Posterior cingulate gyrus (tissue), 11 donors: ENCODE measurements around the gene SRP68.
A peak's percentile ranks its signal among the peaks of the same experiment; 100 is the strongest.

ENCODE experiments used
- DNase-seq, 10 donors: peaks; one replicate each; pipeline versions ENCODE4 v3.0.0 to v3.0.0-alpha.2; 2020 to 2021; ENCODE audit warnings: mixed read lengths in 3 of 10
- intact Hi-C: fragments of 100-400 bp; cut with DNase I; formaldehyde crosslinking; loops from one replicate; pipeline ENCODE4 v1.15.1; 2023

Gene SRP68

GRCh38 chr17:76090517-76091129 is 18.3 kb upstream of the SRP68 start:
- DNase-seq = peak in 2 of 10 donors; percentile 57 to 62
- intact Hi-C loops = no loop called here

DNA sequence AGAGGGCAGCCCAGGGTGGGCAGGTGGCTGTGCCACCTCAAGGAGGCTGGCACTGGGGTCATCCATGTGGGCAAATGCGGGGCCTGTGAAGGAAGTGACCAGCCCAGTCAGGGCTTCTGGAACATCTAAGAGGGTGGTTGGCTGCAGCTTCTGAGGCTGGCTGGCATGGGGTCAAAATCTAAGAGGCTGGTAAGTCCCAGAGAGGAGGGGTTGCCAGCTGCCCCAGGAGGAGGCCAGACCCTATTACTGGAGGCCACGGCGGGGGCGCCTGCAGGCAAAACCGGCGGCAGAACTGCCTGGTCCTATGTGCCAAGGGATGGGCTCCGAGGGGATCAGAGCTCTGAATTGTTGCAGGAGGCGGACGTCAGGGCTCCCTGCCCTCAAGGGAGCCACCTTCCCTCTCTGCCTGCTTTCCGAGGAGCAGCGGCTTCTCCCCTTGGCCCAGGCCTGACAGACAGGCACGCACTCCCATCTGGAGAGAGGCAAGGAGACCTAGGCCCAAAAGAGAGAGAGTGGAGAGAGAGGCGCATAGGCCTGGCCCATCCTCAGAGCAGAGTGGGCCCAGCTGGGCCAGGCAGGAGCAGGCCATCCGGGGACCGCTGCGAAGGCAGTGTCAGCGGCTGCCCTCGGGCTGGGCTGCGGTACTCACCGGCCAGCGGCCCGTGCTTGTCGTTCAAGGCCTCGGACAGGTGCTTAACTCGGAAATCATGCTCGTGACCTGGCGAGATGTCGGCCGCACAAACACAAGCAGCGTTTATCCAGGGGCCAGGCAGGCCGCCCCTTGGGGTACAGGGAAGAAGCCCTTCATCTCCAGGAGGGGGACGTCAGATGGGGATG is 17.6 kb upstream of the SRP68 start:
- intact Hi-C loops = no loop called here
- peak in 3 of 10 donors; percentile 51 to 70 (median 68) for DNase-seq

DNA sequence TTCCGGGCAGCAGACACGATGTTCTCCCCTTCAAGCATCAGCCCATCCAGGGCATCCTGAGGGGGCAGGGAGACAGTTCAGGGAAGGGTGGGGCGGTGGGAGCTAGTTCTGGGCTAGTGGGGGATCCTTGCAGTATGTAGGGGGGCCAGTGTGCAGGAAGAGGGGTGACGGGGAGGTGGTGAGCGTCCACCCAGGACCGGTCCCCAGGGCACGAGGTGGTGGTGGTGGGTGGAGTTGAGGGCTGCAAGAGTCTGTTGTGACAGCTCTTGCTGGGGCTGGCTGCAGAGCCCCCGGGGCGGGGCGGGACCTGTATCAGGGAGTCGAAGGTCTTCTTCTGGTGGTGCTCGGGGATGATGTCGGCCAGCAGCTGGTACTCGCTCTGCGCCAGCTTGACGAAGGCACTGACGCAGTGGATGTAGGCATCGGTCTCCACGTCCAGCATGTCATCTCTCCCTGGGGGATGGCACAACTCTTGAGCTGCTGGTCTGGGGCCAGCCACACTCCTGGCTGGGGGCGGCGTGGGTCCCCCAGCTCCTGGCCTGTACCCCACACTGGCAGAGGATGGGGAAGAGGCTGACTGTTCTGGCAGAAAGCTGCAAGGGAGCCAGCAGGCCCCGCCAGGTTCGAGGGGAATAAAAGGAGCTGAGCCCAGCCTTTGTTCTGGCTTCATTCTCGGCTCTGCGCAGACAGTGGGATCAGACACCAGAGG is 16.7 kb upstream of the SRP68 start:
- DNase-seq = peak in 3 of 10 donors; percentile 67 to 83 (median 71)
- intact Hi-C loops = no loop called here

DNA sequence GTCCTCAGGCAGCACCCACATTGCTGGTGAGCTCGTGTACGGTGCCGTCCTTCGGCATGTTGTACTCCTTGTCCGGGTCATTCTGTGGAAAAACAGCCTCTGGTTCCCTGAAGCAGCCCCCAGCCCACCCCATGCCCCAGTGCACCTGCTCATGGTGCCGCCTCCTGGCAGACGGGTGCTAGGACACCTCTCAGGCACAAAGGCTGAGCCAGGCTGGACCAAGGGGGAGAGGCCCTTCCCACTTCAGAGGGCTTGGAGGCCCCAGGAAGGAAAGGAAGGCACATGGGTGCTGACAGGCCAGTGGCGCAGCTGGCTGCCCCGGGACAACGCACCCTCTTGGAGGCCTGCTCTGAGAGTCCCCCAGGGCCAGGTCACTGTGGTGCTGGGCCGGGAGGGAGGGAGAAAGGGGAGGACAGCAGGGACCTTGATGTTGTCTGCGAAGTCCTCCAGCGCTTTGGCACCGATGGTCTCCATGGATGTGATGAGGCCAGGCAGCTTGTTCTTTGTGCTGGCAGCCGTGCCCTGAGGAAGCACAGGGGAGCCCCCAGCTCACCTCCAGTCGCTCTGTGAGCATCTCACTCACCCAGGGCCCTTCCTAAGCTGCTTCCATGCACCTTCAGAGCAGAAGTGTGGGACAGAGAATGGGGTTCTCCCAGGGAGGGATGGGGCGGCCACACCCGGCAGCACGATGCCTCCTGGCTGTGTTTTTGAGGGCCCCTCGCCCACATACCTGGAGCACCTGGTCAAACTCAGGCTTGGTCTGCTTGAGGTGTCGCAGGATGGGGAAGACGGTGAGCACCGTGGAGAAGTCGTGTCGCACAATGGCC is 15.9 kb upstream of the SRP68 start:
- peak in 3 of 10 donors; percentile 37 to 70 (median 64) for DNase-seq
- intact Hi-C loops = no loop called here

DNA sequence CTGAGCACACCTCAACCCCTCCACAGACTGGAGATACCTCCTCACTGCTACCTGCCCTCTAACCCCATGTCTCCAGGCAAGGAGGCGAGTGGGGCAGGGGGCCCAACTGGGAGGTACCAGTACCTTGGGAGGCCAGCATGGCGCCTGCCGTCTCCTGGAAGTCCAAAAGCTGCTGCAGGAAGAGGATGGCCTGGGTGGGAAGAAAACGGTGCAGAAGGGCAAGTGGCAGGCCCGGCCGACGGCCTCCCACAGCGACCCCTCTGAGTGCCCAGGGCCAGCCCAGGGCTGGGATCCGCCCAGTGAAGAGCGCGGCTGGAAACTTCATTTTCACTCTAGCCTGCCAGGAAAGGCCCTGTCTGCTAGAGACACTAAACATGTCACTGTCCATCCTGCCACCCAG is 15.2 kb upstream of the SRP68 start:
- intact Hi-C loops = no loop called here

DNA sequence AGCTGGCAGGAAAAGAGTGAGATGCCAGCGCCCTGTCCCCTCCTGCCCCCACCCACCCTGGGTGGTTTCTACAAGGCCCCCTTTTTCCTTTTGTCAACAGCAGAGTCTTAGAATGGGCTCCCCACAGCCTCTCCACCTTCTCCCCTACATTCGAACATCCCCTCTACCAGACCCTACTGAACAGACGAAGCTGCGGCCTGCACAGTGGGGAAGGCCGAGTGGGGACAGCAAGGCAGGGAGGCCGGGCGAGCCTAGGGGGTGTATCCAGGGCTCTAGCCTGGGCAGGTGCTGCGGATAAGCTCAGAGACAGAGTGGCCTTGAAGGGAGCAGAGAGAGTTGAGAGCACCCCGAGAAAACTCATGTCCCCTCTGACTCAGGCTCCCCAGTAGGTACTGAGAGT is 14.1 kb upstream of the SRP68 start:
- DNase-seq = peak in 2 of 10 donors; percentile 41 to 55
- intact Hi-C loops = no loop called here

More for the DNA sequence above, 15.2 kb upstream of the SRP68 start:
- DNase-seq = peak in 1 of 10 donors; percentile 68

DNA sequence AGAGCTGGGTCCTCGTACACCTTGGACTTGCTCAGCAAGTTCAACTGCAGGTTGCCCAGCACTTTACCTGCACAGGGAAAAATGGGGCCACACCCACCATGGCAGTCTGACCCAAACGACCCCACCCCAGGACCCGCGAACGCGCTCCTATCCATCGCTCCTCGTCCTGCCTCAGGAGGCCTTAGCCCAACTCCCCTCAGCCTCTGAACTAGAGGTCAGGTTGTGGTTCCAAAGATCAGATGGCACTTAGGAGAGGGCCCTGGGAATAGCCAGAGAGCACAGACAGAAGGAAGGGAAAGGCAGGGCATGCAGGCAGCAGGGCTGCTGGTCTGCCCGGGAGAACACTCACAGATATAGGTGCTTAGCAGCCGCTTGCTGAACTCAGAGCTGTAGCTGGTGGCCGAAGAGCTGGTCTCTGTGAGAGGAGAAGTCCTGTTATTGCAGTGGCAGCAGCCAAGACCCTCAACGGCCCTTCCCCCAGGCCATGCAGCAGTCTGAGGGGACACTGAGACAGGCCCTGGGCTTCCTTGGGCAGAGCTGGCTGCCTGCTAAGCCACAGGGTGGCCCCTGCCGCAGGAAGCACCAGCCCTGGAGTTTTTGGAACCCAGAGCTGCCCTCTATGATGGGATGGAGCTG is 13.5 kb upstream of the SRP68 start:
- DNase-seq = peak in 2 of 10 donors; percentile 58 to 72
- intact Hi-C loops = no loop called here

- DNase-seq = peak in 2 of 10 donors; percentile 59 to 63
- intact Hi-C loops = no loop called here
Measured at GRCh38 chr17:76085066-76085730, 12.9 kb upstream of the SRP68 start.

DNA sequence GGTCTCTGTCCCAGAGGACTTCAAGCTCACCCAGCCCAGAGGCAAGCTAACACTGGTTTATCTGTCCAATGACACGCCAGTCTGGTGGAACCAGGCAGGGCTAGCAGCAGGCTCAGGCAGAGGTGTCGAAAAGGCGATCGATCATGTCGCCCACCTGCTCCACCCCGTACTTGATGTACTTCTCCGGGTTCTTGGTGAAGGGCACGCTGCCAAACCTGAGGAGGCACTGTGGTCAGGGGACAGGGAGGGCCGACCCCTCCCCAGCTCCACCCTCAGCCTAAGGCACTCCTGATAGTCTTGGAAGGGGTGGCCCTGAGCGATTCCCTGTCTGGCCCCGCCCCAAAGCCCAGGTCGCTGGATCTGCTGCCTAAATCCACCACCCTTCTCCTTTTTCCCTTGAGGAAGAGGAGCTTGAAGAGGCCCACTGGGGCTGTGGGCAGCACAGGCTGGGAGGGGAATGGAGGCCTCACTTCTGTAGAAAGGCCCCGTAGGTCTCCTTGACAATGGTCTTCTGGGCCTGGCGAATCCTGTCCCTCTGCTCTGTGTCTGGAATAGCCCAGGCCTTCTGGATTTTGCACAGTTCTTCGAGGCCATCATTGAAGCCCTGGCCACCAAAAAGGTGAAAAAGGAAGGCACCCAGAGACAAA is 11.3 kb upstream of the SRP68 start:
- peak in 2 of 10 donors; percentile 72 to 85 for DNase-seq
- intact Hi-C loops = no loop called here

DNA sequence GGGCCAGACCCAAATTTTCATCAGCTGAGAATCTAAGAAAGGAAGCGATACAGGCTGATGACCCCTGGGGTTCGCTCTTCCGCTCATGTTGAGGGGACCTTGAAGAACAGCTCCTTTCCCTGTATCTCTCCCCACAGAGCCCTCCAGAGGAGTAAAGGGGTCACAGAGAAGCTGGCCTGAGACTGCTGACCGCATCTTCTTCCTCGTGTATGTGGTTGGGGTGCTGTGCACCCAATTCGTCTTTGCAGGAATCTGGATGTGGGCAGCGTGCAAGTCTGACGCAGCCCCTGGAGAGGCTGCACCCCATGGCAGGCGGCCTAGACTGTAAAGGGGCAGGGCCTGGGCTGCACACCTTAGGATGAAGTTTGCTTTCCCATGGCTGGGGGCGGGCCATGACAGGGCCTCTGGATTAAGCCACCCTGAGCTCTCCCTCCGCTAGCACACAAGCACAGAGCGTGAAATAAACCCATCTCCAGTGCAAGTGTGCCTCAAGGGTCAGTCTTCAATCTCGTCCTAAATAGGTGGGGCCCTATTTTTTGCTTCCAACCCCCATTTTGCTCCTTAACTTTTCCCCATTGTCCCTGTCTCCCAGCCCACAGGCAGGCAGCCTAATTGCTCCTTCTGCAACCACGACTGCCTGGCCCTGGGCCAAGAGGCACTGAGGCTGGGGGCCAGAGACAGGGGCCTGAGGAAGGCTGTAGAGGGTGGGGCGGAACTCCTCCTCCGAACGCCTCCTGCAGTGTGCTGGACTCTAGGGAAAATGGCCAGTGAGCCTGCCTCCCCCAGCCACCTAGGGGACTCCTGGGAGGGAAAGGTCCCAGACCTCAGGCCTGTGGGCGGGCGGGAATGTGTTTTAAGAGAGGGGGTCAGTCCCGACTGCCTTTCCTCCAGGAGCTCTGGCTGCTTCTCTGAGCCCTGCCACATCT is 10.3 kb upstream of the SRP68 start:
- intact Hi-C loops = no loop called here
- peak in 2 of 10 donors; percentile 74 to 80 for DNase-seq

- peak in 2 of 10 donors; percentile 73 to 81 for DNase-seq
- intact Hi-C loops = no loop called here
Measured at GRCh38 chr17:76081295-76082210, 9.2 kb upstream of the SRP68 start.

DNA sequence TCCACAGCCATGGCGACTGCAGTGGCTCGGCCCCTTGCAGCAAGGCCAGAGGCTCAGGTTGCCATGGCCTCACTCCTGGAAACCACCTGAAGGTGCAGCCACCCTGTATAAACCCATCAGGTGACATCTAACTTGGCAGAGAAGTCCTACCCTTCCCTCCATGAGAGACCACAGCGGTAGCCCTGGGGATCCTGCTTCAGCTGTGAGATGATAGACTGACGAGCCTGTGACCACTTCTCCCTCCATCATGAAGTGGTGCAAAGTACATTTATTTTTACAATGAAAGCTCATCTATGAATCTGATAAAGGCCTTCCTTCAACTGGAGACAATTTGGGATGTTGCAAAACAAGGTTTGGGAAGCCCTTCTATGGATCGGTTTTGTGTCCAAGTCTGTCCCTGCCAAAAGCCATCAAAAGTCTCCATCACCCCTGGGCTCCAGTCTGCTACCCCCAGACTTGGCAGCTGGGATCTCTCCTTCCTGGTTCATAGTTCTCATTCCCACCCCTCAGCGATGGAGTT is 8.5 kb upstream of the SRP68 start:
- DNase-seq = no peak
- intact Hi-C loops = no loop called here

GRCh38 chr17:76079956-76080767 is 7.8 kb upstream of the SRP68 start:
- intact Hi-C loops = no loop called here
- DNase-seq = peak in 2 of 10 donors; percentile 72 to 73

DNA sequence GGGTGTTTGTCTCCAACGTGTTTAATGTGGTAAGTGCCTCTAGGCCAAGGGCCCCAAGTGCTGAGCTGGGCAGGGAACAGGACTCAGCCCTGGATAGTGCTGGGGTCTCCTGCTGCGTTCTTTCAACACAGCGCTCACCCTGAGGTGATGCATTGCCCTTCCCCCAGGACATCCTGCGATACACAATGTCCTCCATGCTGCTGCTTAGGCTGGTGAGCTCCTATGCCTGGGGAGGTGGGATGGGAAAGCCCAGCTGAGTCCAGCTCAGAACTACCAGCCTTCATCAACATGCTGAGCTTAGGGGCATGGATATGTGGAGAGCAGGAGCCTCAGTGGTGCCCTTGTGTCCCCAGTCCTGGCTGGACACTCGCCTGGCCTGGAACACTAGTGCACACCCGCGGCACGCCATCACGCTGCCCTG is 7.2 kb upstream of the SRP68 start:
- intact Hi-C loops = no loop called here
- no peak for DNase-seq

DNA sequence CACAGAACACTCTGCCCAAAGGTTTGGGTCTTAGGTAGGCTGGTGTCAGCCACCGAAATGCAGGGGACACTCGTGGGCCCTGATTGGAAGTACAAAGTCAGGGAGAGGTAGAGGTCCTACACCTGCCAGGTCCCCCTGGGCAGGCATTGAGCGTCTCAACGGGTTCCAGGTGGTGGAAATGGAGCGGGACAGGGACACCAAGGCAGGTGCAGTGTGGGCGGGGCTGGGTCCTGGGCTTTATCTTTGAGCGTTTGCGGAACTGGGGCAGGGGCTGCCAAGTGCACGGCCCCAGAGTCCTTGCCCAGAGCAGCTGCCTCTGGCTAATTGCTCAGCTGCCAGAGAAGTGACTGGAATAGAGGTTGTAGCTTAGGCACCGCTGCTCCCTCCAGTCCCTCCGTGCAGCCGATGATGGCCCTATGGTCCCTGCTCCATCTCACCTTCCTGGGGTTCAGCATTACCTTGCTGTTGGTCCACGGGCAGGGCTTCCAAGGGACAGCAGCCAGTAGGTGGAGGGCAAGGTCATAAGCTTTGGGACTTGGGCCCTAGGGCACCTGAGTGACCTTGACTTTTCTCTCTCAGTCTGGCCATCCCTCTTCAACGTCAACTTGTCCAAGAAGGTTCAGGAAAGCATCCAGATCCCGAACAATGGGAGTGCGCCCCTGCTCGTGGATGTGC is 6.7 kb upstream of the SRP68 start, which contains the start of gene ZACN:
TSS of gene ZACN (plus strand) at position 323 of the 675 bp plus-strand sequence. CDS start at position 406, 83 bp downstream.
- intact Hi-C loops = no loop called here
- peak in 1 of 10 donors; percentile 72 for DNase-seq
